Stimulated activated CD4-positive, alpha-beta T cell treated with anti-CD3 and anti-CD28 coated beads, Interleukin-2, amount 100 ng/mL, for 48 hours (primary cell): ENCODE data around the gene LCP2.
"Not testable (repeated sequence)": the region's sequence is repeated elsewhere in the genome, so short reads cannot be mapped to it uniquely, and the experiment has no call there.

Experiments
- DNase-seq, 2 donors: peaks; one replicate each; pipeline ENCODE4 v3.0.0-alpha.2; 2020

The LCP2 gene

DNA sequence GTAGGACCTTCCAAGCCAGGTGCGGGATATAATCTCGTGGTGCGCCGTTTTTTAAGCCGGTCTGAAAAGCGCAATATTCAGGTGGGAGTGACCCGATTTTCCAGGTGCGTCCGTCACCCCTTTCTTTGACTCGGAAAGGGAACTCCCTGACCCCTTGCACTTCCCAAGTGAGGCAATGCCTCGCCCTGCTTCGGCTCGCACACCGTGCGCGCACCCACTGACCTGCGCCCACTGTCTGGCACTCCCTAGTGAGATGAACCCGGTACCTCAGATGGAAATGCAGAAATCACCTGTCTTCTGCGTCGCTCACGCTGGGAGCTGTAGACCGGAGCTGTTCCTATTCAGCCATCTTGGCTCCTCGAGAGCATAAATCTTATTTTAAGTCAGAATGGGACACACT lies 52.1 kb downstream of the LCP2 start:
- DNase-seq: not testable (repeated sequence)

DNA sequence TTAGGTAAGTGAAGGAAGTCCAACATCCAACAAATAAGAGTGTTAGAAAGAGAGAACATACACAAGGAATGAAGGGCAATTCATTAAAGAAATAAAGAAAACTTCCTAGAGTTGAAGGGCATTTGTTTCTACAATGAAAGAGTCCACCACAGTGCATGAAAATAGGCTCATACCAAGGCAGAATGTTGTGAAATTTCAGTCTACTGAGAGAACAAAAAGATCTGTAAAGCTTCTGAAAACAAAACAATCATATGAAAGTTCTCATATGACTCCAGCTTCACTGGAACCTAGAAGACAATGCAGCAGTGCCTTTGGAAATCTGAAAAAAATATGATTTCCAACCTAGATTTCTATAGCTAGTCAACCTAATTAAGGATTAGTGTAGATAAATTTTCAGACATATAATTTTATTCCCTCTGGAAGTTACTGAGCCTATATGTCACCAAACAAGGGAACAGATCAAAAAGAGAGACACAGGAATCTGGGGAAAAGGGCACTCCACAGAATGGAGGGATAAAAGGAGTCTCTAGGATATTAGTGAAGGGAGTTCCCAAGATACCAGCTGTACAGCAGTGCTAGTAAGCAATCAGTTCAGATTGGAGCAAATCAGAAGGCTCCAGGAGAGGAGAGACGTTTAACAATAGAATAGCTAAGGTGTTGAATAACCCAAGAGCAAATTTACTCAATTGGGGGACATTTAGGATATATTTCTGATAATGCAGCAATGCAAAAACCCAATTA lies 59.0 kb downstream of the LCP2 start:
- DNase-seq: no peak

DNA sequence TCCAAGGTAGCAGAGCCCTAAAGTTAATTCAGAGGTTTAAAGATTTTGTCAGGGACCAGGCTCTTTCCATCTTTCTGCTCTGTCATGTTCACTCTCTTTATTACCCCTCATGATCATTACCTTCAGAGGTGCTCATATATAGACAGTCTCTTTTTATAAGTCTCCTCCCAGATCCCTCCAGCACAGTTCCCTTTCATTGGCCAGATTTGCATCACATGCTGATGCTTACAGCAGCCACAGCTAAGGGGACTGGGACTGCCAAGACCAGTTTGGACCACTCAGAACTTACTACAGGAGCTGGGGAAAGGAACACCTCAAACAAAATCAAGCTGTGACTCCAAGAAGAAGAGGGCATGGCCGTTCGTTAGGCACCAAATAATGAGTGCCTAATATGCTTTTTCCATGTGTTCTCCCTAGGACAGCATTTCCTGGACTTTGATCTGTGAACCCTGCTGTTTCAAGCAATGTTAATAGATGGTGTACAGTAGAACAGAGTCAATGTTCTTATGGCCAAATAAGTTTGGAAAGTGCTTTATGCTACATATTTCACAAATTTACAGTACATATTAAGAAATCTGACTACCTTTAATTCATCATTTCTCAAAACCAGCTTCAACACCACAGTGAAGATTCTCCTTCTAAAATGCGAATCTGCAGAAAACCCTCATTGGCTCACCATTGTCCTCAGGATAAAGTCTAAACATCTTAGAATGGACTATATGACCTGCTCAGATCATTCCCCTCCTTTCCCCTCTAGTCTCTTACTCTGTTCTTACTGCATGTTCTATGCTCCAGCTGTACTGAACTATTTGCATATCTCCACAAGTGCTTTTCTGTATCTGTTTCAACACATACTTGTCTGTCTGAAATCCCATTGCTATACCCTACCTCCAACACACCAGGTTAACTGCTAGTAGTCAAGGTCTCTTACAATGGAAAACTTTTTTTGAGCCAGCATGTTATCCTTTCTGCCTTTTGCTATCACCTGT lies 61.4 kb downstream of the LCP2 start:
- no peak for DNase-seq

DNA sequence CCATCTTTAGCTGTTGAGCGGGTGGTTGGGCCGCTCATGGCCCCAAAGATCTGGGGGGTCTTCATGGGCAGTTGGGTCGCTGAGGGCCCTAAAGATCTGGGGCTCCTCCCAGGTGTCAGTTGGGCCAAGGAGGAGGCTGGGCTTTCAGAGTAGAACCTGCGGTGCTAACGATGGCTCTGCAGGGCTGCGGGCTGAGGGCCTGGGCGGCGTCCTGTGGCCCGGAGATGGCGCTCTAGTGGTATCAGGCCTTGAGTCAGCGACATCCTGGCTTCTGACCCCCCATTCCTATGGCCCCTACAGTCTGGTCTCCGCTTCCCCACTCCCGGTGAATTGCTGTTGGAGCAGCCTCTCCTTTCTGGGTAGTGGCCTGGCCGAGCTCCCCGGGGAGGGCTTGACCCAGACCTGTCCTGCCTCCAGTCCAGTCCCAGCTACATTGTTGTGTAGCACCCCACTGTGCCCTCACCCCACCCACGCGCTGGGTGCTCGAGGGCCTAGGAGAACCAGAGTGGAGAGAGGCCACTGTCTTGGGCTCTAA lies 64.2 kb downstream of the LCP2 start:
- DNase-seq: no peak

DNA sequence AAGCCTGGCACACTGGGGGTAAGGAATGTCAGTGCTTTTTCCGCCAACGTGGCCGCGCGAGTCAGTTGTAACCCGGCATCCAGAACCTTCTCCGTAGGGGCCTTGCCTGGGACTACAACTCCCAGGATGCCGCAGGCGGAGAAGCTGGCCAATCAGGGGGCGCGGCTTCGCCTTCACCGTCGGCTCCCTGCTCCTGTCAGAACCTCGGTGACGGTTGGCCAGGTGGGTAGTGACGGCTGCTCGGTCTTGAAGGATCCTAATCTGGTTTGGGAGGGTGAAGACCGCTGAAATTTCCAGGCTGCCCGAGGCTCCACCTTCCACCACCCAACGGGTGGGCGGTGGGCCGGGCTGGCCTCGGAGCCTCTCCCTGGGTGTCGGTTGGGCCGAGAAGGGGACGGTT lies 64.8 kb downstream of the LCP2 start, which contains the start of gene C5orf58:
Gene C5orf58 (plus strand): TSS at position 200 of the 400 bp plus-strand sequence. CDS start 1,992 bp downstream, outside the sequence.
- DNase-seq: no peak

DNA sequence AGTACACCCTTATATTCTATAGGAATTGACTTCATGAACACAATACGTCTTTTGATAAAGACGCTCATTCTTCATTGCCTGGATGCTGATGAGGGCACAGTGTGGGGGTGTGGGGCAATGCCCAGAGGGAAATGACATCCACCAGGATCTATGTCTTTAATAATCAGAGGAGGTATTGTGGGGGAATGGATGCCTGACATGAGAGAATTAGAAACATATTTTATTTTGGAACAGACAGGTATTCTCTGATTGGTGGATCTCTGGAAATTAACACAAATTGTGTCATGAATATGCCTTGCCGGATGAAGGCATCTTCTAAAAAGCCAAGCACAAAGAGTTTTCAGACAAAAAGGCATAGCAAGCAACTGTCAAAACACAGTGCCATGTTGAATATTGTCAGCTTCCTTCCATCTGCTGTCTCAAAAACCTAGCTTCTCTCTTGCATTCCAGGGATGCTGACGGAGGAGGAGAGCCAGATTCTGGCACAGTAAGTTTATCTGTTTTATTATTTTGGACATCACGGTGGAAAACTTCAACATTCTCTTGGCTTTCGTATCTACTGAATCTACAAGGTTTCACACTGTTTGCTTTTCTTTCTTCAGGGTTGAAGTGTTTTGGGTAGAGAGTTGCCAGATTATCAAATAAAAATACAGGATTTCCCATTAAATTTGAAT lies 68.7 kb downstream of the LCP2 start:
- no peak for DNase-seq

DNA sequence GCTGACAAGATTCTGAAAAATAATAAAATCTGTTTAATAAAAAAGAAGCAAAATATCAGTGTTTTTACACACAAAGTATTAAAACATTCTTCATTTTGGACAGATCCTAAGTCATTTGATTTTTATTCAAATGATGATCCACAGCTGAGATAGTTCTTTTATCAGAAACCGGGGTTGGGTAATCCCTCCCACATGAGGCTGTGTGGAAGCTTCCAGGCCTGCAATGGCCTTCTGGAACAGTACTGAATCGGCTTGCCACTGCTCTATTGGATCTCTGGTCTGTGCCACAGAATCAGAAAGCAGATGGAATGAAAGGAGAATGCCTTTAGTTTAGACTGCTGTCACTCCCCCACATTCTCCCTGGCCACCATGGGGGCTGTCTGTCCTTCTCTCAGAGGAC lies 70.9 kb downstream of the LCP2 start:
- no peak for DNase-seq

DNA sequence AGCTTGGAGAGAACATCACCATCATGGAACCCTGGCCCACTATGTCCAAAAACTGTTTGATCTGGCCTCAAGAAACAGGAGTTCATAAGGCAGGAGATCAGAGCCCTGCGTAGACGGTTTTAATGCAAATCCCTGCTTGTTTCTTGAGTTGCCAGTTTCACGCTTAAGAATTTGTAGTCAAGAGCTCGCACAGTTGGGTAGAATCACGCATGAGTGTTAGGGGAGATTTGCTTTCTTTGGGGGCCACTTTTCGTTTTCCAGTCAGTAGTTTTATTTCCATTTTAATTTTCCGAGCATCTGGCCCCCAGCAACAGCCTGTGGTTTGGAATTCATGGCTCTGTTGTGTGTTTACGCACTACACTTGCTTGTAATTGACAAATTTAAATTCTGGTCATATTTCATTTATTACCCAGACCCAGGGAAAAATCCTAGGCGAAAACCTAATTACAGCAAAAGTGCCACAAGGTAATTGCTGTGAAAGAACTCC lies 71.4 kb downstream of the LCP2 start:
- DNase-seq: no peak

DNA sequence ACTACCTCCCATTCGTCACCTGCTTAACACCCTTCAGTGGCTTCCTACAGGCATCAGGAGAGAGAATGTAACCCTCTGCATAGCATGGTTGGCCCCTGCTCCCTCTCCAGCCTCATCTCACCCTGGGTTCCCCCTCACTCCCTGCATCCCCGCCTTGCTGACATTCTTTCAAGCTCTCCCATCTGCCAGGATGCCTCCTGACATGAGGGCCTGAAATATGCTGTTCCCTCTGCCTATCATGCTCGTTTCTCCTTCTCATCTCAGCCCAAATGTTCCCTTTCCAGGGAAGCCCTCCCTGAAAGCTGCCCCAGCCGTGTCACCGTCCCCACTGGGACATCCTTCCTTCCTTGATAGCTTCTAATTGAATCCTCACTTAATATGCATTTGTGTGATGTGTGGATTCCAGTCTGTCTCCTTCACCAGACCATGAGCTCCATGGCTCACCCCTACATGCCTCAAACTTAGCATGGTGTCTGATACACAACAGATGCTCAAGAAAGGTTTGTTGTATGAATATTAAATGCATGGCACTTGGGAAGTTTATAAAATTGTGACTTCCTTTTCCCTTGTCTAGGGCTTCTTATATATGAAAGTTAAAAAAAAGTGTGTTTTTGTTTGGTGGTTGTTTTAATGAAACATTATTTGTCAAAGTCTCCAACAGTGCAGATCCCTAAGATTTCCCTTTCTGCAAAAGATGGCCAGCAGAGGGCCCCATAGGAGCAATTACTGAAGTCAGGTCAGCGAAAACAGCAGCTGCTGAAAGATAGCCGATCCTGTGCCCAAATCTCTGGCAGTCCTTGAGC lies 72.0 kb downstream of the LCP2 start:
- DNase-seq: peak; percentile 69 to 77

DNA sequence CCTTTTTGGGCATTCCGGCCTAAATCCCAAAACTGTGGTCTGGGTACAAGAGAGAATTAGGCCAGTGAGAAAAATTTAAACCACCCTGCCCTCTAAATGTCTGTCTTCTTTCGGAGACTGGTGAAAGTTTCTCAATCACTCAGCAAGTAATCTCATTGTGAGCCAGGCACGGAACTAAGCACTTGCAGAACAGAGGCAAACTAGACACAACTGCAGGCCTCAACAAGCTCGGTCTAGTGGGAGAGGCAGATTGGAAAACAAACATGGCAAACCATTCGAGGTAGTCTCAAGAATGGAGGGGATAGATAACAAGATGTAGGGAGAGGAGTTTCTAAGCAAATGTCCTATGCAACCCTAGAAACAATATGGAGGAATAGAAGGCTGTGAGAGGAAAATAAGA lies 73.7 kb downstream of the LCP2 start:
- no peak for DNase-seq

DNA sequence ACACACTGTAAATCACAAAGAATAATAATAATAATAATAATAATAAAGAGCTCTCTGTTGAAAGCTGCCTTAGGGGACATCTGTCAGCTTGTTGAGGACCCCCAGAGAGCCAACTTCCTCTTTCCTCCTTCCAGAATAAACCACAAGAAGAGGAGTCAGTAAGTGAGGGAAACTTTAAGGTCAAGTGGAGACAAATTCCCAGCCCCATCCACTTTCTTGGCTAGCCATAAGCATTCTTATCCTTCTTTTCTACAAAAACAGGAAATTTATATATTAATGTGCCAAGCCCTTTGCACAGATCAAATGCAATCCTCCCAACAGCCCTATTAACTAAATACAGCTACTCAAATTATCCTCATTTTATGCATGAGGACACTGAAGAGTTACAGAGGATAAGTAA lies 74.2 kb downstream of the LCP2 start:
- no peak for DNase-seq

DNA sequence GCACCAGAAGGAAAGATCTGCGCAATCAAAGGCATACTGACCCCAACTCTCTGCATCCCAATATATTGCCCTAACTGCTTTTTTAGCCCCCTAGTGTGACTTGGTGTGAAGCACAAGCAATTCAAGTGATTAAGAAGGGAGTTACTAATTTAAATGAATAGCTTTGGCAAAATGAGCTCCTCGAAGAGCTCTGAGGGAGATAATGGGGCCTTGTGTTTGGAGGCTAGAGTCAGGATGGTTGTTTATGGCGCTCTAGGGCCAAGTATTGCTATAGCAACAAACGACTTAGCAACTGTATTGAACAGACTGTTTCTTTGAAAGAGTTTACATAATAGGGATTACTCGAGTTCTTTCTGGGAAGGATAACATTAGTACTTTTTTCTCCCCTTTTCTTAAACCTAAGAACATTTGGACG lies 76.2 kb downstream of the LCP2 start:
- no peak for DNase-seq

DNA sequence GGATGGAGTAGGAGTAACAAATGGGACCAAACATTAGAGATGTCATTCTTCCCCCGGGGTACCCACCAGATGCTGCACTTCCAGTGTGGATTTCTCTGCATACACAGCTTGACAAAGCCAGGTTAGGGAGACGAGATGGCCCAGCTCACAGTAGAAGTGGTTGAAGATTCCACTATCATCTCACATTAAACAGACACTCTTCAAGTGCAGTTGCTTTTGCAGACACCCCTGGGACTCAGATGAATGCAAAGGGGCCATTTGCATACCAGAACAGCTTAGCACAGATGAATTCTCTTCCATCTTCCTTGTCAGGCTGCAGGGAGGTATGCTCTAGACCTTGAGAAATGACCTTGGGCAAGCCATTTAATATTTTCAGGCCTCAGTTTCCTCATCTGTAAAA lies 77.4 kb downstream of the LCP2 start:
- DNase-seq: no peak

DNA sequence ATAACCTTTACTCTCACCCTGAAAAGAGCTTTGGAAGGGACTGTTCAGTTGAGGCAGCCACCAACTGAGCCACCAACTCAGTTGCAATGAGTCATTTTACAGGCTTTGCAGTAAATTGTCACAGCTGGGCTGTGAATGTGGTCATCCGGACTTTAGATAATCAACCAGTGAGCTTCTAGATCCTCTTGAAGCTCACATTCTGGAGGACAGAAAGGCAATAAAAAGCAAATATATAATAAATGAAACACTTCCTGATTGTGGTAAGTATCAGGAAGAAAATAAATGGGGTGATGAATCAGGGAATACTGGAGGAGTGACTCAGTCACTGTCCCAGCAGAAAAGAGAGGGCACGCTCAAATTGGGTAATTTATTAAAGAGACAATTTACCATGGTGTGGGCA lies 78.0 kb downstream of the LCP2 start:
- no peak for DNase-seq

DNA sequence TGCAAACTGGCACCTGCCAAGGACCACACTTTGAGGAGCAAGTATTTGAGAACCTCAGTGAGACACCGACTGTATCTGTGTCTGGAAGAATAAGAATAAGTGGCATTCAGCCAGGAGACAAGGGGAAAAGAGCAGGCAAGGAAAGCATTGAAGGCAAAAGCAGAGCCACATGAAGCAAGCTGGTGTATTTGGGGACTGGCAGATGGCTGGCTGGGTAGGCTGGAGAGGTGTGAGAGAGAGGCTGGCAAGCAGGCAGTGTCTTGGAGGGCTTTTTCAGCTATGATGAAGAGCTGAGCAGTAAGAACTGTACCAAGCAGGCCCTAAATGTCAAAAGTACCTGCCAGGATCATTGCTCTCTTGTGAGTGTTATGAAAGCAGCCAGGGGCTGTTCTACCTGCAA lies 78.9 kb downstream of the LCP2 start:
- DNase-seq: no peak

DNA sequence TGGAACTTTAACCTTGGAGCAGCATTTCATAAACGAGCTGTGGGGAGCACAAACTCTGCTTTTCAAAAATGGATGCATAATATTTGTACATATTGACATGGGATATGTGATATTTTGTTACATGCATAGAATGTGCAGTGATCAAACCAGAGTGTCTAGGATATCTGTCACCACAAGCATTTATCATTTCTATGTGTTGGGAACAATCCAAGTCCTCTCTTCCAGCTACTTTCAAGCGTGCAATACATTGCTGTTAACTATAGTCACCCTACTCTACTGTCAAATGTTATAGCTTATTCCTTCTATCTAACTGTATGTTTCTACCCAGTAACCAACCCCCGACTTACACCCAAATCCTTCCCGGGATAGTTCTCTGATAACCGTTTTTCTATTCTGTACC lies 79.7 kb downstream of the LCP2 start:
- DNase-seq: no peak

DNA sequence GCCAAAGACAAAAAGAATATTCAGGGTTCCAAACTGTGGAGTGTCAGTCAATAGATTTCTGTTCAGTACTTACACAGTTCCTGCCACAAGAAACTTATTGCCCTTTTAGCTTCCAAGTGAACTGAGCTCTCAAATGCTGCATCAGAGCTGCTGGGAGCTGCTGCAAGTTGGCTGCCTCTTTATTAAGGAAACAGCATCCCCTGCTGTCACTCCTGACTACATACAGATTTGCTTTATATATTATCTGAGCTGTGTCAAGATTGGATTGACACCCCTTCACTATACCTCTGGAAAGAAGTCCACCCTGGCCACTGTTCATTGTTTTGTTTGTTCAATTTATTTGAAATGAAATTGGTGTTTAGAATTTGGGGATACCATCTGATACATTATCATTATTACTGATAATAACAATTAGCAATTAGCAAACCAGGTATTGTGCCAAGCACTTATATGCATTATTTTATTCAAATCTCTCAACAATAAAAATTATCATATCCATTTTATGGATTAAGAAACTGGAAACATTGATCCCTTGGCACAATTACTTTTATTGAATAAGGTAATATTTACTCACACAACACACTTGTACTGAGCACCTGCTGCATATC lies 81.2 kb downstream of the LCP2 start:
- no peak for DNase-seq

DNA sequence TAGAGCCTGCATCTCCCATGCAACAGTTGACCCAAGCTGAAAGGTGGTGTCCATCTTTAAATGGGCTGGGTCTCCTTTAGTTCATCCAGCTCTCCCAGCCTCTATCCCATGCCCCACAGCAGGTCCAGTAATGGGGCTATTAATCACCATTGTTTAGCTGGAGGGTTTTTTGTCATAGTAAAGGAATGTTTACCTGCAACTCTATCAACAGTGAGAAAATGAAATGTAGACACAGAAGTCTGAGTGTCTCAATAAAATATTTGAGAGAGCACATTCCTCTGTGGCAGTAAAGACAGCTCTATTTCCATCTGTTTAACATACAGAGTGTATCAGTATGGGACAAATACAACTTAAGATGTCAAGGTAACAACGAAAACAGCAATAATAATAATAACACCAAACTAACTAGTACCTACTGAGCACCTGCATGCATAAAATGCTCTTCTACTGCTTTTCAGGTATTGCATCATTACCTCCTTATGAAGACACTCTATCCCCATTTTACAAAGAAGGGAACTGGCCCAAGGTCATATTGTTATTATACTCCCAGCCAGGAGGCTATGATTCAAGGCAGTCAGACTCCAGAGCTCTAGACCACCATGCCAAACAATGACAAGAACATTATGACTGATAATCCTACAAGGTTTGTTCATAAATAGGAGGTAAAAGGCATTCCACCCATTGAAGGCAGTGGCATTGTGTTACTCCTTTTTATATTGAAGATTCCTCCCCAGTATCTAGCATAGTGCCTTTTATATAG lies 85.8 kb downstream of the LCP2 start:
- no peak for DNase-seq

DNA sequence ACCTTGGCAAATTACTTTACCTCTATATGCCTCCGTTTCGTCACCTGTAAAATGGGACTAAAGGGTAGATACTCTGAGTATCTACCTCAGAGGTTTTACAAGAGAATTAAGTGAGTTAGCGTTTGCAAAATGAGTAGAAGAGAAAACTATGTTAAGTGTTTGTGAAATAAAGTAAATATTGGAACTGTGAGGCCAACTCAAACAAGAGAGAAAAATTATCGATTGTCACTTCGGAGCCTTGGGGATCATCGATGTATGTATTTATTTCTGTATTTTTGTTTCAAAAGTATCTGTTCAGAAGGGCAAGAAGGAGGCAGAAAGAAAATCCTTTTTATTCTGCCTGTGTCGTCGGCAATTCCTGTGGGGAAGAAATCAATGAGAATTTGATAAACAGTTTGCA lies 90.6 kb downstream of the LCP2 start:
- no peak for DNase-seq

DNA sequence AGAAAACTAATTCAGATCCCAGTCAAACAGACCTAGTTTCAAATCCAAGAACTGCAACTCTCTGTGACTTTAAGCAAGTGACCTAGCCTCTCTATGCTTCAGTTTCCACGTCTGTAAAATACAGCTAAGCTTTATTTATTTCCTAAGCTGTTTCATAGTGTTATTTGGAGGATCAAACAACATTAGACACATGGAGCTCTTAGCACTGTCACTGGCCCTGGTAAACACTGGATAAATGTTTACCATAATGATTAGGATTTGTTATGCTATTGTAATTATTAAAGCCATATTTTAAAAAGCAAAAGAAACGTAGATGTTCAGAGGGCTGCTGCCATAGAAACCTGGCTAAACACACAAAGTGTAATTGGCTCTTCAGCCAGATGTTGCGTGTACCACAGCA lies 91.4 kb downstream of the LCP2 start:
- DNase-seq: no peak

DNA sequence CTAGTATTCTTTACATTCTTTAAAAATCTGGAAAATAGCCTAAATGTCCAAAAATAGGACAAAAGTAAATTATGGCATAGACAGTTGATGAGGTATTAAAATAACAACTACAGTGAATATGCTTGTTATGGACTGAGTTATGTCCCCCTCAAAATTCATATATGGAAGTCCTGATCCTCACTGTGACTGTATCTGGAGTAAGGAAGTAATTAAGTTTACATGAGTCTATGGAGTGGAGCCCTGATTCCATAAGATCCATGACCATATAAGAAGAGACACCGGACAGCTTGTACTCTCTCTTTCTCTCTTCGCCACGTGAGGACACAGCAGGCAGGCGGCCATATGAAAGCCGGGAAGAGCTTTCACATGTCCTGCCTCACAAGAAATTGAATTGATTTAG lies 93.4 kb downstream of the LCP2 start:
- DNase-seq: no peak
